Measurements from ENCODE around the gene ST6GALNAC5.
"Not testable (repeated sequence)": the region's sequence is repeated elsewhere in the genome, so short reads cannot be mapped to it uniquely, and the experiment has no call there.

Gene ST6GALNAC5

DNA sequence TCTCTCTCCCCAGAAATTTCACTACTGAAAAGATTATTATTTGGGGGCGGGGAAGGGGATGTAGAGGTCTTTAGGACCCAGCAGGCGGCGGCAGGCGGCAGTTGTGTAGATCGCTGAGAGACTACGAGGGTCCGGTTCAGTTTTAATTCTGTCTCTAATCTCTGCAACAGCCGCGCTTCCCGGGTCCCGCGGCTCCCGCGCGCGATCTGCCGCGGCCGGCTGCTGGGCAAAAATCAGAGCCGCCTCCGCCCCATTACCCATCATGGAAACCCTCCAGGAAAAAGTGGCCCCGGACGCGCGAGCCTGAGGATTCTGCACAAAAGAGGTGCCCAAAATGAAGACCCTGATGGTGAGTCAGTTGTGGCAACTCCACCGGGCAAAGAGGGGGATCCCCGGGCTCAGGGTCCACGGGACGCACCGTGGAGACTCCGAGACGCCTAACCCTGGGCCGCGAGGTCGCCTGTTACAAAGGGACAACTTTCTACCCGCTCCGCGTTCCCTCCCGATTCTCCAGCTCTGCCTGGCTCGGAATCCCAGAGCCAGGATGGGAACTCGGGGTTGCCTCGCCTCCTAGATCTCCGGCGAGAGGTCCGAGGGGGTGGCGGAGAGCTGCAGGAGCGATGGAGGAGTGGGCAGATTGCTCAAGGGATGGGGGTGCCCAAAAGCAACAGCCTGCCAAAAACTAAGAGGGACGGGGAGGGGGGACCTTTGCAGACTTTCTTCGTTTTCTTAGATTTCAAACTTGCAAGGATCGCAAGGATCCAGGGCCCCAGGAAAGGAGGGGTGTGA, at the start of gene ST6GALNAC5:
TSS of gene ST6GALNAC5 (plus strand) at position 139 of the 789 bp plus-strand sequence.
- DNase-seq (ENCODE audit: low spot score) = no peak

DNA sequence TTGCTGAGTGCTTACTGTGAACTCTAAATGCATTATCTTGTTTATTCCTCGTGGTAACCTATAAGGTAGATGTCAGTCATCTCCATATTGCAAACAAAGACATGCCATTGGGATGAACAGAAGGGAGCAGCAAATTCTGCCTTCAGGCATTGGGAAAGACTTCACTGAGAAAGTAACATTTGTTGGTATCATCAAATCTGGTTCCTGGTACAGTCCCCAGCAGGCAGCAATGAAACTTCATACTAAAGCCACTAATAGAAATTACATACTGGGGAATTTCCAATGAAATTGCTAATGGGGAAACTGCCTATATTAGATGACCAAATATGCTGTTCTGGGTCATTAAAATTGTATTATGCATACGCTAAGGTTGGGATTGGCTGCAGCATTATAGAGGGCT, 47.3 kb upstream of the ST6GALNAC5 start:
- no peak for DNase-seq (ENCODE audit: low spot score)

DNA sequence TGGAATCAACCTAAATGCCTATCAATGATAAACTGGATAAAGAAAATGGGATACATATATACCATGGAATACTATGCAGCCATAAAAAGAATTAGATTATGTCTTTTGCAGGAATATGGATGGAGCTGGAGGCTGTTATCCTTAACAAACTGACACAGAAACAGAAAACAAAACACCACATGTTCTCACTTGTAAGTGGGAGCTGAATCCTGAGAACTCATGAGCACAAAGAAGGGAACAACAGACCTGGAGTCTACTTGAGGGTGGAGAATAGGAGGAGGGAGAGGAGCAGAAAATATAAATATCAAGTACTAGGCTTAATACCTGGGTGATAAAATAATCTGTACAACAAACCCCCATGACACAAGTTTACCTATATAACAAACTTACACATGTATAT, 44.3 kb upstream of the ST6GALNAC5 start:
- not testable (repeated sequence) for DNase-seq (ENCODE audit: low spot score)

DNA sequence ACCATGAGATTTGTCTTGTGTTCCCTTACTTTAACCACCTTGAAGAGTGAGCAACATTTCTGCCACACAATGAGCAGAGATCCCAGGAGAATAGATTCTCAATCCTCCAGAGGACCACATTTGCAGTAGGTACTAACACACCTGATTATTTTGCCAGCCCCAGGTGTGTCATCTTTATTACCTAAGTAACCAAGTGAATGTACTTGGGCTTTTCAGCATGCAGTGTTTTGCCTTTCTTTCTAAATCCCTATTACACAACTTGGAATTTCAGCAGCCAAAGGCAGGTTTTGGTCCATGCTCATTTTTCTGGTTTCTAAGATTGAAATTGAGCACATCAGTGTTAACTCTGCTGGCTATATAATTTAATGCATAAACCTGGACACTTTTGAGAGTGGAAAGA, 43.2 kb upstream of the ST6GALNAC5 start:
- DNase-seq (ENCODE audit: low spot score) = no peak

DNA sequence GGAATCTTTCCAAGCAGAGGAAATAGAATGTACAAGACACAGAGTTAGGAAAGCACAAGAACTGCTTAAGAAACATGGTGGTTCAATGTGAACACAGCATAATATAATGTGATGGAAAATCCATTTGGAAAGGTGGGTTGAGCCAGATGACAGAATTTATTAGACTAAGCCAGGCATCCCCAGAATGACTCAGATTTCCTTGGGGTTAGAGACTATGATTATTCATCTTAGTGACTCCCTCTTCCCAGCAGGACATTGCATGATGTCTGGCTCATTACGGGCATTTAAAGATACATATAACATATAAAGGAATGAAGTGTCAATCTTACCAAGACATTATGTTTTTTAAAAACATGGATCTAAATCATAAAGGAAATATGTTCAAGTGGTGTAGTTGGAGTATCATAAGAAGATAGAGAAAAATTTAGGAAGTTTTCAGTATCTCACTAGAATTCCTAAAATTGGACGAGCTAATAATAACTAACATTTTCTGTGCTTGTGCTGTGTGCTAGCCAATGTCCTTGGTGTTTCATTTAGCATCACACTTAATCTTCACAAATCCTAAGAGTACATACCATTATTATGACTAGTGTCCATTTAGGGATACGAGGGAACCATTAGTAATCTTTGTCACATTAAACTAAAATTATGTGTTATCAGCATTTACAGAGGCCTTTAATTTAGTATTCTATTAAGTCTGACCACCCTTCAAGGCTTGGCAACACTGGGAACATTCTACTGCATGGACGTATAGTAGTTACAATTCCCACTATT, 41.0 kb upstream of the ST6GALNAC5 start:
- no peak for DNase-seq (ENCODE audit: low spot score)

DNA sequence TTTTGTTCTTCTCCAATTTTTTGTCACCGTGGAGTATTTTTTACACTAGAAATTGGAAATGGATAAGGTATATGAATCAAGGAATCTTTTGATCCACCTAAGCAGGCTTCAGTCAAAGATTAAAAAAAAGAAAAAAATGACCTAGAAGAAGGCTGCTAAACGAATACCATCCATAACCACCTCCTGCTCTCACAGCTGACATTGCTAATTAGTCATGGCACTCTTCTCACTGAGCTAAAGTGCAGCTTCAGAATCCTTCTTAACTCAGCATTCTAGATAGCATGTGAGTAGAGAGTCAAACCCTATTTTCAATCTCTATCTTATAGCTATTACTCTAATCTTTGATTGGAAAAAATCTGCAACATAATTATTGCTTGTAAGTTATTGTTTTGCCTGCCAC, 40.2 kb upstream of the ST6GALNAC5 start:
- DNase-seq (ENCODE audit: low spot score) = no peak

DNA sequence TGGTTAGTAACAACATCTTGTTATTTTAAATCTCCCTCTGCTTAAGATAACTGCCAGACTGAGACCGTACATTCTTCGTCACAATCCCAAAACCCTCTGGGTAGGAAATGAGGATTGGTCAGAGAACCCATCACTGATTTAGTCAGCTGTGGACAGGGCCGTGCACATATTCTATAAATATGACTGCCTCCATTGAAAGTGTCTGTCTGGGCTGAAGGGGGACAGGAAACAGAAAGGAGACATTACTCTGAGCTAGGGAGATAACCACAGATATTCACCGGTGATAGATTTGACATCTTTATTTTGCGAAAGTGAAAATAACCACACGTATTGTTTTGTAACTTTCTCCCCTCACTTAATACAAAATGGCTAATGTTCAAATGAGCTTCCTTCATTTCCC, 36.9 kb upstream of the ST6GALNAC5 start:
- no peak for DNase-seq (ENCODE audit: low spot score)

DNA sequence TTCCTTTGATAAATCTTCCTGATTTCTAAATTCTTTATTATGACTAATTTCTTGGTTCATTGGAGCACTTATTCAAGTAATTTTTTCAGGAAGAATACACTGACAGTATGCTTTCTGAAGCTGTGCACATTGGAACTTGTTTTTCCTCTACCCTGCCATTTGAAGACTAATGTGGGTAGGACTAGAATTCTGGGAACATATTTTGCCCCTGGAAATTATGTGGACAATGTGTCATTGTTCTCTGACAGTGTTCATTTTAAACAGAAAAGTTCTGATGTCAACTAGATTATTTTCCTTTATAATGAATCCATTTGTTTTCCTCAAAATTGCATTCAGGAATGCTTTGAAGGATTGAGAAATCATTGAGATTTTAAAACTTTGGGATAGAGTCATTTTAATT, 34.8 kb upstream of the ST6GALNAC5 start:
- DNase-seq (ENCODE audit: low spot score) = no peak

DNA sequence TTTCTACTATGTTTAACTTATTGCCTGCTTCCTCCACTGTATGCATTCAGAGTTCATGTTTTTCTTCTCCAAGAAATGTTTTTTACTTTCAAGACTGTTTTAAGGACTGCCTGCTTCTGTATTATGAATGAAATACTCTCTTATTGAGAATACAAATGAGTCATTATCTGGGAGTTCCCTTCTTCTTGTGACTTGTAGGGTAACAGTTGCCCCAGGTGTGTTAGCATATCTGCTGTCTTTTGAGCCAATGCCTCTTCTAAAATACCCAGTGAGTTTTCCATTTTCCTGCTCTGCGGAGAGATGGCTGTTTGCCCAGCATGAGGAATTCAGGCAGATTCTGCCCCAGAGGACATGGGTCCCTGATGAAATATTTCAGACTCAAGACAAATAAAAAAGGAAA, 34.1 kb upstream of the ST6GALNAC5 start:
- DNase-seq (ENCODE audit: low spot score) = no peak

DNA sequence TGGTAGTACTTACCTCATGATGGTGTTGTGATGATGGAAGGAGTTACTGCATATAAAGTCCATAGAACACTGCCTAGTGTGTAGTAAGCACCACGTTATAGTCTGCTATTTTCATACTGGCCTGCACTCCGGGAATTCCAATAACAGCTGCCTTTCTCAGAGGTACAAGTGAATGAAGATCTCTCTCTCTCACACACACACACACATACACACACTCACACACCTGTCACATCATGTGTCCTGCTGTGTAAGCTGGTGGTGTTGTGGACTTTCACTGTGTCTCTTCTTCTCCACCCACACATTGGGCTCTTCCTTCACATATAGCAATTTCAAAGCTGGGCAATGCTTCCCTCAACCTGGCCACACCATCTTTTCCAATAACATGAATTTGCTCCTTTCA, 33.4 kb upstream of the ST6GALNAC5 start:
- no peak for DNase-seq (ENCODE audit: low spot score)

DNA sequence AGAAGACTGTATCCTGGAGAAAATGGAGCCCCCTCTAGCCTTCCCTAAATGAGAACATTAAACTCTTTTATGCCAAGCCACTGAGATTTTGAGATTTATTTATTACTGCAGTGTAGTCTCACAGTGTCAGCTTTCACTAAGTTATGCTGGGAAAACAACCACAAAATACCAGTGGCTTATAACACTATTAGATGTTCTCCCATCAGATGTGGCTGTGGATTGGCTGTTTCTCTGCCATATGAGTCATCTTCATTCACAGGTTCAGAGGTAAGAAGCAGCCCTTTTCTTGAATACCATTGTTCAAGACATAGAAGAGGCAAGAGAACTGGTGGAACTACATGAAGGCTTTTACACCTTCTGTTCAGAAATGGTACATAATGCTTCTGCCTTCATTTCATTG, 32.1 kb upstream of the ST6GALNAC5 start:
- DNase-seq (ENCODE audit: low spot score) = no peak

DNA sequence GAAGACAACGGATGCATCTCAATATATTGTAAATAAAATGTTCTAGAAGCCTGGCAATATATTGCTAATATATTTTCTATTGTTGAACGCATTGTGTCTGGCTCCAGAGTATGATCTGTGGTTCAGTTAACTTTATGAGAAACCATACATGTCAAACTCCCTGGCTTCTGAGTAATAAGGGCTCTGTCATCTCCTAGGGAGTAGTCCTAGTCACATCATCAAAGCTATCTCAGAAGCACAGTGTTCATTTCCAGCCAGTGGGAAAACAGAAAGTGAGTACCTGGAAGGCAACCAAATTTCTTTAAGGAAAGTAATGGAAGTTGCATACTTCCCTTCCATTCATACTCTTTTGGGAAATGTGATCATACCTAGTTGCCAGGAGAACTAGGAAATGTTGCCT, 27.0 kb upstream of the ST6GALNAC5 start:
- no peak for DNase-seq (ENCODE audit: low spot score)

DNA sequence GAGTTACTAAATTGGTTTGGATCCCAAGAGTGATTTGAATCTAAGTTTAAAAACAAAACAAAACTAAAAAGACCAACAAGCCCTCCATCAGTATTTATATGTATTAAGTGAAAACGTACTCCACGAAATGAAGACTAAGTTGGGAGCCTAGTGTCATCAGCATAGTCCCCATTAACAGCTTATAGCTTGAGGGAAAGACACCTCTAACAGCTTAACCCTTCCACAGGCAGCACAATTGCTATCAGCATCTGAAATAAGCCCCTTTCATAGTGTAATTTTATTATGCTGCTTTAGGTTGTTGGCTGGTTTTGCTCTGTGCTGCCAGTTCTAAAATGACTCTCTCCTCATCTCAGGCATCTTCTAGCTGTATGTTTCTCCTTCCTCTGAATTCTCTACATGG, 25.8 kb upstream of the ST6GALNAC5 start:
- no peak for DNase-seq (ENCODE audit: low spot score)

DNA sequence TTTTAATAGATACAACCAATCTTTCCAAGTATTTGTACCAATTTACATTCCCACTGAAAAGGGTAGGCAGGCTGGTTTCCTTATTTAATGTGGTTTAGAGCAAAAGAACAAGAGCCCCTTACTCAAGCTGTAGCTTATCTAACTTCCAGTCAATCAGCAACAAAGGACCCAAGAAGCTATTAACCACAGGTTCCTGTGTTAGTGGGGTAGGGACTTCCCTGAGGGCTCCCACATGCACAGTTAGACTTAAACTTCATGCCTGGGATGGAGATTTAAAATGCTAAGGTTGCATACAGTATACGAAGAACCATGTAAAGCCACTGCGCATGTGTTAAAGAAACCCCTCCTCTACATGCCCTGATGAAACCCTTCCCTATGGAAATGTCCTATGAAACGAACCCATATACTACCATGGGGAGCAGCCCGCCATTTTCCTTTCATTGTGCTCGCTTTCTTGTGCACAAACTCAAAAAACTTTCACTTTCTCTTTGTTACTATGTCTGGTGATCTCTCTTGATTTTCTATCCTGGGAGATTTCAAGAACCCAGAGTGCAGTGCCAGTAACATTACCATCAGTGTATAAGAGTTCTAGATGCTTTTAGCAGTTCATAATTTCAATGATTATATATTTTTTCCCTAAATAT, 23.3 kb upstream of the ST6GALNAC5 start:
- DNase-seq (ENCODE audit: low spot score) = no peak

DNA sequence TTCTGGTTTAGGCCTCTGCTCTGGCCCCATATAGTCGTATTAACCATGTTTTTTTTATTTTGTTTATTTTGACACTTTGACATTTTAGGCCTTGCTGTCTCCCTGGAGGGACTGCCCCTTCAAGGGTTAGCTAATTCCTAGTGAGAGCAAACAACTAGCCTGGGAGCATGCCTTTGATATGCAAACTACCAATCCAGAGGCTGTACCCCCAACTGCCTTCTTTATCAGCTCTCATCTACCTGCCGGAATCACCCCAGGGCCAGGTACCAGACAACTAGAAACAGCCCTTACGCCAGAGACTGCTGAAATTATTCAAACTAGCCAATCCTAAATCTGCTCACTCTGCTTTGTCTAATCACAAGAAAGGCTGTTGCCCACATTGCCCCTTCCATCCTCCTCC, 13.0 kb upstream of the ST6GALNAC5 start:
- DNase-seq (ENCODE audit: low spot score) = no peak

DNA sequence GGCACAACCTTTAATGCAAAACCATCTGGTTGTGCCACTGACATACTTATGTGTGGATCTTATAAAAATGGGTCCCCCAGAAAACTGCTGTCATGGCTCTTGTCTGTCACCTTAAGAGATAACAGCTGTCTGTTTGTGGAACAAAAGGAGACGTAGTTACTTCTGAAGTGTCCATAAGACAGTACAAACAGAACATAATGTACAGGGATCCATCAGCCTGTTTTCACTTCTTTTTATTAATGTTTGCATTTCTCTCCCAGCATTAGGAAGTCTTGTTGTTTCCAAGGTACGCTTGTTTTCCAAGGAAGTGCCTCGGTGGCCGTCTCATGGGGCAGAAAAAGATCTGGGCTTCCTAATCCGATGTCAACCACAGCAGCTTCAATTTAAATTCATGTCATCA, 11.2 kb upstream of the ST6GALNAC5 start:
- DNase-seq (ENCODE audit: low spot score) = no peak

DNA sequence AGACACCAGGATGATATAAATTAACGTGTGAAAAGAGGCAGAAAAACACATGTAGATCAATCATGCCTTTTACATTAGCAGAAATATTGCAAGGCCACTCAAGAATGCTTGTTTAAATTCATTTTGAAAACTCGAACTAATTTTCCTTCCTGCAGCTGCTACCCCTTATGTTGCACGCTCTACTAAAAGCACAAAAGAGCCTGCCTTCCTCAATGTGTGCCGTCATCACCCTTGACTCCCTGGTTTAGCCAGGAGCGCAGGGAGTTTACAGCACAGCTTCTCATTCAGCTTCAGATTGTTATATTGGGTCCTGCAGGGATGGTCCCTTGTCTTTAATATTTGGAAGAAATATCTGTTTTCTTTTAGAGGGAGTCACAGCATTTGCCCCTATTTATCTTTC, 10.1 kb upstream of the ST6GALNAC5 start:
- DNase-seq (ENCODE audit: low spot score) = no peak

DNA sequence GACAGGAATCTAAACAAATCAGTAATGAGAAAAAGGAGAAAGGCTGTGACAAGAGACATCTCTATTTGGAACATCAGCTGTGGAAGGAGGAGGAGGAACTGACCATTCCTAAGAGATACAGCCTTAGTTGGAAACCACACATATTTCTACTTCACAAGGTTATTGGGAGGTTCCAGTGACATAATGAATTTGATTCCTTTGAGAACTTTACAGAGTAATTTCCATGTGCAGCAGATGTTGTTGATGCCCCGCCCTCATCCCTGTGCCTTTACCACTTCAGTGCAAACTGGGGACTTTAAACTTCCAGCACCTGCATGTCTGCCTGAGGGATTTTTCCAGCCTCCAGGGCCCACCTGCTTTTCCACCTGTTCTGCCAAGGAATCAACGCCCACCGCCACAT, 9.3 kb upstream of the ST6GALNAC5 start:
- DNase-seq (ENCODE audit: low spot score) = no peak

DNA sequence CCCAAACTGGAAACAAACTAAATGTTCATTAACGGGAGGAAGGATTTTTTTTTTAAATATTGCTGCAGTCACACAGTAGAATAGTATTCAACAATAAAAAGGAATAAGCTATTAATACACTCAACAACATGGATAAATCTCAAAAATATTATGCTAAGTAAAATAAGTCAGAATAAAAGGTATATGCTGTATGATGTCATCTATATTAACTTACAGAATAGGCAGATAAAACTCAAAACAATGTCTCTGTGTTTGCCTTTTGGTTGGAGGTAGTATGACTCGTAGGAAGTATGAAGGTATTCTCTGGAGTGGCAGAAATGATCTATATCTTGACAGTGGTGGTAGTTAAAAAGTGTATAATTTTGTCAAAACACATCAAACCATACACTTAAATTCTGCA, 6.1 kb upstream of the ST6GALNAC5 start:
- DNase-seq (ENCODE audit: low spot score) = no peak

DNA sequence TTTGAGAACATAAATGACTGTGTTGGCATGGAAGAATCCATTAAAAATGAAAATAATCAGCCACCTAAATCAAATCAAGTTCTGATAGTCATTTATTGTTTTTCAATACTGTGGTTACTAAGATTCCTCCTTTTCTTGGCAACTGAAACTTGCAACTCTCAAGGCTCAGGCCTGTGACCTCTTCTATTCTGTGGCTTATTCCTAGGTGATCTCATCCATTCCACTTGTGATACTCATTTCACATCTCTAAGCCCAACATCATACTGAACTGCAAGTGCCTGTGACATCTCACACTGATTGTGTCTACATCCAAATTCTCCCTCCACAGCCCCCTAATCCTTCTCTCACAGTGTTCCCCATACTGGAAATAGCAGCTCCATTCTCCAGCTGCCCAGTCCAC, 4.8 kb upstream of the ST6GALNAC5 start:
- no peak for DNase-seq (ENCODE audit: low spot score)

DNA sequence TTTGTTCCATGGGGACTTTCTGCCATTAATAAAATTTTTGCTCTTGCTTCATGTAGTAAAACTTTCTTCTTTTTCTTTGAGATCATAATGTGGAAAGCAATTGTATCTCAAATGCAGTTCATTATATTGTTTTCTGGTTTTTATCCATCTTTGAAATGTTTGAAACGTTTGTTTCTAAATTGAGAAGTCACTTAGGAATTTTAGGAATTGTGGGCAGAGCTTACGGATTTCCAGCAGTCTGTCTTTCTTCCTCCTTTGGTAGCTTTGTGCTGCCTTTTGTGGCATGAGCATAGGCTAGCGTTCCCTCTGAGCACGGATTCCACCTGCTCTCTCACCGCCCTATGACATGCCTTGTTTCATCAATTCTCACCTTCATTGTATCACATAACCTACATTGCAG, 2.9 kb upstream of the ST6GALNAC5 start:
- no peak for DNase-seq (ENCODE audit: low spot score)

DNA sequence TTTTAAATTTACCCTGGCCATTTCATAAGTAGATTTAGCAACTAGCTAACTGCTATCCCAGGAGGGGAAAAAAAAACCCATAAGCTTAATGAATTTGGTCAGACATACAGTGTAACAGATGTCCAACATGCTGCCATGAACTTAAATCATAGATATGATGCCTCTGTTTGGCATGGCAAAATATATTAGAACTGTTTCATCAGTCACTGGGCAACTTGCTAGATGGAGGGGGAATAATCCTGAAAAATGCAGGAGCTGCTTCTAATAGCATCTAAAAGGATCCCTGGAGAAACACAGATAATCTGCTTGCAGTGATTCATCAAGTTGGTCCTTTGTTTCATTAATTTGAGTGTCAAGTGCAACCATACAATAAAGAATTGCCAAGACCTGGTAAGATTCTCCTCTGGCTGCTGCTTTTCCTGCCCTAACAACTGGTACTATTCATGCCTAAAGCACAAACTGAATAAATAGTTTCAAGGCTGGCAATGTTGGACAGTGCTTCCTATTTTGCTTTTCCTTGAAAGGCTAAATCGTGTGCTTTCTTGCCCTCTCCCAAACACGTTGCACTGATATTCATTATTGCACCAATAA, 1.5 kb upstream of the ST6GALNAC5 start:
- no peak for DNase-seq (ENCODE audit: low spot score)

DNA sequence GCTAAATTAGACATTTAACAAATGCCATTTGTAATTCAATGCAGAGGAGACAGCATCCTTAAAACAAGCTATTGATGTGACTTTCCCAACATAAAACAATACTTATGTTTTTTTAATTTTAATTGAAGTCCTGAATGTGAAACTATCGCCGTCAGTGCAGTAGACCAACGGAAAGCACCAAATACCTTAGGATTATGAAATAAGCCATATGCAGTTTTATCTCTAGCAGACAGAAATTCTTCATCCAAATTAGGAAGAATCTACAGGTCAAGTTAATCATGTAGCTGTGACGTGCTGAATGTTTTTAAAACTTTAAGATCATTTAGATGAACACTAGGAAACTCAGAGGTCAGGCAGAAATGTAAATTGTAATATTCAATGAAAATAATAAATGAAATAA, 714 bp upstream of the ST6GALNAC5 start:
- no peak for DNase-seq (ENCODE audit: low spot score)

All from hematopoietic multipotent progenitor cell treated with erythropoietin and hydrocortisone succinate and interleukin-3 and kit ligand, for 15 days (in vitro differentiated cells).